K562 (cell line): Measurements from ENCODE around the gene DIP2C.

Source experiments
- ATF1 ChIP-seq, 2 experiments: fragments of 450-650 bp in 1 of 2; IDR thresholded peaks; 2 replicates each; pipeline ENCODE4 v1.6.1; 2016; ENCODE audit warnings: missing compliant biosample characterization in 1 of 2, missing genetic modification characterization in 1 of 2
- ESRRB ChIP-seq: fragments of 250-450 bp; sonication (Bioruptor Pico); IDR thresholded peaks from 2 replicates; pipeline ENCODE4 v1.5.0; 2020; ENCODE audit warnings: mild to moderate bottlenecking, moderate library complexity, borderline replicate concordance
- NR2C1 ChIP-seq, 2 experiments: fragments of 450-650 bp; IDR thresholded peaks; 2 replicates each; pipeline ENCODE4 v1.6.1; 2017; ENCODE audit warnings: mild to moderate bottlenecking in 2 of 2, antibody characterized with exemption in 1 of 2, inconsistent platforms in 1 of 2, missing compliant biosample characterization in 1 of 2, missing genetic modification characterization in 1 of 2
- SMAD1 ChIP-seq: fragments of 150-350 bp; IDR thresholded peaks from 2 replicates; pipeline ENCODE4 v1.6.1; 2014; ENCODE audit warnings: low read length, low read depth; ENCODE audit not compliant: partially characterized antibody
- TAF9B ChIP-seq: fragments of 450-650 bp; IDR thresholded peaks from 2 replicates; pipeline ENCODE4 v1.6.1; 2018; ENCODE audit warnings: mild to moderate bottlenecking; ENCODE audit not compliant: partially characterized antibody
- TF ChIP-seq, protein P1 (sequence below): sonication (generic); formaldehyde crosslinking; IDR thresholded peaks from 2 replicates; pipeline ENCODE4 v1.9.0; 2022; ENCODE audit warnings: mild to moderate bottlenecking, missing genetic modification reagents
- TF ChIP-seq, protein P2 (sequence below), 3 experiments: IDR thresholded peaks in 2 of 3; conservative IDR thresholded peaks in 1 of 3; 2 replicates each; pipeline ENCODE4 v1.5.1; 2011 to 2012; ENCODE audit warnings: low read length in 3 of 3, mild to moderate bottlenecking in 3 of 3, control low read depth in 2 of 3, improper control_type of control experiment in 1 of 3, inconsistent platforms in 1 of 3, low read depth in 1 of 3, mixed read lengths in 1 of 3, moderate library complexity in 1 of 3; ENCODE audit not compliant: insufficient read depth in 2 of 3

DNA sequence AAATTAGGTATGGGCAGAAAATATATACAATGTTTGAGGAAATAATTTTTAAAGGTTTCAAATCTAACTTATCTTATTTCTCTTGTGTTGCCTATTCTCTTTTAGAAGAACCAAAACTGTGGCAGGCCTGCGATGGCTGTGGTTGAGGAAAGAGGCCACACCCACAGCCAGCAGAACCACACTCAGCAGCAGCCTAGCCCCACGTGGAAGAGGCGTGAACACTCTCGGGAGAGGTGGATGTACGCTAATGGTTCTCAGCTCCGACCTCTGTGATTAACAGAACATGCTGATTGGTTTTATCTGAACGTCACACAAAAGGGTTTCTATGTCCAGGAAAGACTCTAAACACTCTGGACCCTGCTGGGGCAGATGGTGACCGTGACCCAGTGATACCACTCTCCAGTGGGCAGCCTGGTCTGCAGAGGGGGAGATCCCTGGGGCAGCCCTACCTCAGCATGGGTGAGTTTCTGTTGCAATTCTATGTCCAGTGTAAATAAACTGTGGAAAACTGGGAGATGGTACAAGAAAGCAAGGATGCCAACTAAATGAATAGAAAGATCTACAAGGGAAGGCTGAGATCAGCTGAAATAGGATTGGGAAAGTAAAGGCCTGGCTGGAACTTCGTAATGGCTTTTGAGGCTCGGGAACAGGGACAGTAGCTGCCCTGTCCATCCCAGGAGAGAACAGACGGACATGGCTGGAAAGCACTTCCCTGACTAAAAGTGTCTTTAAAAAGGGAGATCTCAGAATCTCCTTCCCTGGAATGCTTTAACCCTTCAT is 26.6 kb downstream of the DIP2C start:
- TF ChIP-seq ESRRB (CRISPR knock-in tag) (no peak), SMAD1 (no peak), ATF1 (CRISPR knock-in tag; IDR thresholded peaks at IDR 0.05) (no peak), ATF1 (tag; IDR thresholded peaks at IDR 0.05) (no peak), NR2C1 (IDR thresholded peaks at IDR 0.05) (no peak), NR2C1 (tag; IDR thresholded peaks at IDR 0.05) (no peak), TAF9B (no peak)
- TF ChIP-seq, protein P1, sequence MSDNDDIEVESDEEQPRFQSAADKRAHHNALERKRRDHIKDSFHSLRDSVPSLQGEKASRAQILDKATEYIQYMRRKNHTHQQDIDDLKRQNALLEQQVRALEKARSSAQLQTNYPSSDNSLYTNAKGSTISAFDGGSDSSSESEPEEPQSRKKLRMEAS (CRISPR knock-in tag) = no peak
- TF ChIP-seq, protein P2, sequence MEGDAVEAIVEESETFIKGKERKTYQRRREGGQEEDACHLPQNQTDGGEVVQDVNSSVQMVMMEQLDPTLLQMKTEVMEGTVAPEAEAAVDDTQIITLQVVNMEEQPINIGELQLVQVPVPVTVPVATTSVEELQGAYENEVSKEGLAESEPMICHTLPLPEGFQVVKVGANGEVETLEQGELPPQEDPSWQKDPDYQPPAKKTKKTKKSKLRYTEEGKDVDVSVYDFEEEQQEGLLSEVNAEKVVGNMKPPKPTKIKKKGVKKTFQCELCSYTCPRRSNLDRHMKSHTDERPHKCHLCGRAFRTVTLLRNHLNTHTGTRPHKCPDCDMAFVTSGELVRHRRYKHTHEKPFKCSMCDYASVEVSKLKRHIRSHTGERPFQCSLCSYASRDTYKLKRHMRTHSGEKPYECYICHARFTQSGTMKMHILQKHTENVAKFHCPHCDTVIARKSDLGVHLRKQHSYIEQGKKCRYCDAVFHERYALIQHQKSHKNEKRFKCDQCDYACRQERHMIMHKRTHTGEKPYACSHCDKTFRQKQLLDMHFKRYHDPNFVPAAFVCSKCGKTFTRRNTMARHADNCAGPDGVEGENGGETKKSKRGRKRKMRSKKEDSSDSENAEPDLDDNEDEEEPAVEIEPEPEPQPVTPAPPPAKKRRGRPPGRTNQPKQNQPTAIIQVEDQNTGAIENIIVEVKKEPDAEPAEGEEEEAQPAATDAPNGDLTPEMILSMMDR (IDR thresholded peaks at IDR 0.05 in 2 of 3, conservative IDR thresholded peaks at IDR 0.05 in 1 of 3; ENCODE audit: insufficient read depth in 2 of 3, low read depth in 1 of 3, low read length in 3 of 3) = no peak
